GM19025 (cell line): Measurements from ENCODE around the gene TADA1.
A peak's percentile ranks its signal among the peaks of the same experiment; 100 is the strongest.
"Not testable (repeated sequence)": the region's sequence is repeated elsewhere in the genome, so short reads cannot be mapped to it uniquely, and the experiment has no call there.

Experiments
- ATAC-seq: cut with Tn5 transposase; IDR thresholded peaks from one replicate; pipeline ENCODE4 v1.9.1; 2021; ENCODE audit warnings: mild to moderate bottlenecking, low read depth, moderate library complexity; ENCODE audit not compliant: unreplicated experiment

TADA1 gene

DNA sequence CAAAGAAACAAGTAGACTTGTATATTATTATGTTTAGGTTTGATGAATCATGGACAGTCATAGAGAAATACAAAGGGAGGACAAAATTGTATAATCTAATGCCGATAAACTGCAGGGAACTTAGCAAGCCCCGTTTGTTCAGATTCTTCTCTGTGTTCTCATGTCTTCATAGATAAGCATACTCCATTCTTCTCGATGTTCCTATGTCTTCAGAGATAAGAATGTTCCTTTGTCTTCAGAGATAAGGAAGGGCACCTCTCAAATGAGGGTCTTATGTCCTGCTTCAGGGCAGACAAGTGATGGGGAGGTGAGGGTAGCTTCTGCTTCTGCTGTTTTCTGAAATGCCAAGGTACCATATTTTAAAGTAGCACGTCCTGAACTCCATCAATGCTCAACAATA, 19.7 kb upstream of the TADA1 start:
- no peak for ATAC-seq

DNA sequence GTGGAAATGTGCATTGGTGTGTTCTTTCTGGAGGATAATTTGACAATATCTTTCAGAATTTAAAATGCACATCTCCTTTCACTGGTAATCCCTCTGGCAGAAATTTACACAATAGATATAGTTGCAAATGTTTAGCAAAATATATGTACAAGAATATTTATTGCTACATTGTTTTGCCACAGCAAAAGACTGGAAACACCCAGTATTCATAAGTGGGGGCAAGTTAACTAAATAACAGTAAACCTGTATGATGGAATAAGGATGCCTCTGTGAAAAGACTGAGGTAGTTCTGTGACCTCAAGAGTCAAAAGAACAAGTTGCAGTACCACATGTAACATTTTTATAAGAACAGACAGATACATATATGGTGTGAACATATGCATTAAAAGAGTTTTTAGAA, 13.7 kb upstream of the TADA1 start:
- ATAC-seq = no peak

DNA sequence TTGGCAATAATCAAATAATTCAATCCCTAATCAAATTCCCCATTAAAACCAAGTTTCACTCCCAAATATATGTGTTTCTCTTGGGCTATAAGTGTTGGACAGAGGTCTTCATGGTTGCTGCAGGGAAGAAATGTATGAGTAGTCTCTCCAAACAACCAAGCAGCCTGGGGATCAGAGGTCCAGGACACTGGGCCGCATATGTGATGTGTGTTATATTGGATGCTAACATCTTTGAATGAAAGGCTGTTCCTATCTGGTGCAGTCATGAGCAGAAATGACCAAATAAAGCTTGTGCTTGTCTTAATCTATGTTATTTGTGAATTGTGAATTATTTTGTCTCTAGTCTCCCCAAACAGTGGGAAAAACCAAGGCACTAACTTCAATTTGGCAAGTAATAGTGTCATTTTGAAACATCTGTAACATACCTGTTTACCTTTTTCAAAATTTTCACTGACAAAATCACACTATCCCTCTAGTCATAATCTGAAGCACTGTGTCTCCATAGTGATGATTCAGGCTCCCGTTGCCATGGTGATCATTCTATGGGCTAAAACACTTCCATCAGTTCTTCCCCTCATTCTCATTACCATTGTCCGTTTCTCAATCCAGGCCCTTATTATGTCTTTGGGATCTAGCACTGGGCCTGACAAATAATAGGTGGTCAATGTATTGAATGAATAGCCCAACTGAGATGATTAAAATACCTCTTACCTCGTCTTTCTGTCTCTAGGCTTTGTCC, 12.5 kb upstream of the TADA1 start:
- ATAC-seq = no peak

DNA sequence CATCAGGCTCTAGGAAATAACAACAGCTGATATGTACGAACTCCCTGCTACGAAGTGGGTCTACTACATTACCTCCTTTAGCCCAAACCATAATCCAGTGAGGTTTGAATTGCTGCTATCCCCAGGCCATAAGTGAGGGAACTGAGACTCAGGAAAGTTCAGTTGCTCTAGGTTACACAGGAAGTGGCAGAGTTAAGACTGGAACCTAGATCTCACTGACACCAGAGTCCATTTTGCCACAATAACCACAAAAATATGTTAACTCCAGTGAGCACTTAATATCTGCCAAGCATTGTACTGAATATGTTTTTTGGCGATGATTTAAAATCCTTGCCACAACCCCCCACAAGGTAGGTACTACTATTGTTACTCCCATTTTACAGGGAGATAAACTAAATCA, 8.9 kb upstream of the TADA1 start:
- no peak for ATAC-seq

DNA sequence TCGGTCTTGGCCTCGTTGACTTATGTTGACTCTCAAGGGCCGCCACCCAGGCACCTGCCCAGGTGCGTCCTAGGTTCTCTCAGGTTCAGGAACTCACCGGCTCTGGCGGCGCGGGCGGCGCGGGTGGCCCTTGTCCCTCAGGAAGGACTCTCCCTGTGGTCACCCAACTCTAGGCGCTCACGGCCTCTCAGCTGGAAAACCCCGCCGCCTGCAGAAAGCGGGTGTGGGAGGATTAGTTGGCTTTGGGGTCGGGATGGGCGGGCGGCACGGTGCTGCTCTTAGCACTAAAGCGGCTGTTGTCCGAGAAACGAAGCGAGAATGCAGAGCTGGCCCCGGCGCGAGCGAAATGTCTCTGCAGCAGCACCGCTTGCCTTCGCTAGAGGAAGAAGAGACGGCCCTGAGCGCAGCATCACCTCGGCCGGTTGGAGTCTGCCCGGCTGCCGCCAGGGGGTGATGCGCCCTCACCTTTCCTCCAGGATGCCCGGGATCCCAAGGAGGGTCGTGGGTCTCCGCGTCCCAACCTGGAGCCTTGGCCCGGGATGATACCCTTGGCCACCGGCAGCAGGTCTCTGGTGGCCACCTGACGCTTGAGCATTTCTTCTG, 8.1 kb upstream of the TADA1 start:
- no peak for ATAC-seq

DNA sequence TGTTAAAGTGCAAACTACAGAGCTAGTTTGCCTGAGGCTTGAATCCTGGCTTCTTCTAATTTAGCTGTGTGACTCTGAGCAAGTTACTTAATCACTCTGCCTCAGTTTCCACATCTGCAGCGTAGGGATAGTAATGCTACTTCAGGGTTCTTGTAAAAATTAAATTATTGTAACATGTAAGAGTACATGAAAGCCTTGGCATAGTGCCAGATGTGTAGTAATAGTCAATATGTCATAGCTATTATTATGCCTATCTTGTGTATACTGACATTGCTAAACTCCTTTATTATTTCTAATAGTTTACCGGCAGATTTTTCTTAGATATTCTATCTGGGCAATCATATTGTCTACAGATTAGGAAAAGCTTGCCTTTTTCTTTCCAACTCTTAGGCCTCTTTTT, 6.8 kb upstream of the TADA1 start:
- ATAC-seq = no peak

DNA sequence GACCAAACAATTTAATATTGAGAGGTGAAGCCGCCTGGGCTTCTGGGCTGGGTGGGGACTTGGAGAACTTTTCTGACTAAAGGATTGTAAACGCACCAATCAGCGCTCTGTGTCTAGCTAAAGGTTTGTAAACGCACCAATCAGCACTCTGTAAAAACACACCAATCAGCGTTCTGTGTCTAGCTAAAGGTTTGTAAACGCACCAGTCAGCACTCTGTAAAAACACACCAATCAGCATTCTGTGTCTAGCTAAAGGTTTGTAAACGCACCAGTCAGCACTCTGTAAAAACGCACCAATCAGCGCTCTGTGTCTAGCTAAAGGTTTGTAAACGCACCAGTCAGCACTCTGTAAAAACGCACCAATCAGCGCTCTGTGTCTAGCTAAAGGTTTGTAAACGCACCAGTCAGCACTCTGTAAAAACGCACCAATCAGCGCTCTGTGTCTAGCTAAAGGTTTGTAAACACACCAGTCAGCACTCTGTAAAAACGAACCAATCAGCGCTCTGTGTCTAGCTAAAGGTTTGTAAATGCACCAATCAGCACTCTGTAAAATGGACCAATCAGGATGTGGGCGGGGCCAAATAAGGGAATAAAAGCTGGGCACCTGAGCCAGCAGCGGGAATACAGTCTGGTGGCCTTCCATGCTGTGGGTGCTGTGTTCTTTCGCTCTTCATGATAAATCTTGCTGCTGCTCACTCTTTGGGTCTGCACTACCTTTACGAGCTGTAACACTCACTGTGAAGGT, 2.3 kb upstream of the TADA1 start:
- not testable (repeated sequence) for ATAC-seq

DNA sequence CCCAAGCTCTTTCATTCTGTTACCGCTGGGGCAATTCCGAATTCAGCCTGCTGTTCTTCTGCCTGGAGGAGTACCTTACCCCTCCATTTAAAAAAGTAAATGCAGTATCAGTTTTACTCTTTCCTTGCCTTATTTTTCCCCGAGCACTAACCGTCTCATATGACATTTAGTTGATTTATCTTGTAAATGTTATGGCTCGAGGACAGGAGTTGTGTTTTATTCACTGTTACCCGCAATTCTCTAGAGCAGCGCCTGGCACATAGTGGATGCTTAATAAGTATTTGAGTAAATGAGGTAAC, 425 bp upstream of the TADA1 start:
- peak; percentile 1 for ATAC-seq

DNA sequence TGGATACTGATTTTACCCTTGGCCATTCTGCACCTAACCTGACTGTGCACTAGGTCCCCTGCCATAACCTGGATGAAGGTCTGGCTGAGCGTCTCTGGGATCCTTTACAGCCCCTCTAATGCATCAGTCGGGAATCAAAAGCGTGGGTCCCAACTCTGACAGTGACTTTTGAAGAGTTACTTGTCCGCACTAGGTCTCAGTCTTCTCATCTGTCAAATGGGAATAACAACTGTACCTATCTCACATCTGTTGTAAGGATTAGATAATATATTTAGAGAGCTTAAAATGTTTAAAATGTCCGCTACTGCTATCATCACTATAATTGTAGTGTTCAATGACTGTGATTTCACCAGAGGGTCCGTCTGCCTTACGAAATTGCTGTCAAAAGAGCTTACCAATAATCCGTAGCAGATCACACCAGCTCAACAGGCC, 746 bp downstream of the TADA1 start:
- no peak for ATAC-seq

DNA sequence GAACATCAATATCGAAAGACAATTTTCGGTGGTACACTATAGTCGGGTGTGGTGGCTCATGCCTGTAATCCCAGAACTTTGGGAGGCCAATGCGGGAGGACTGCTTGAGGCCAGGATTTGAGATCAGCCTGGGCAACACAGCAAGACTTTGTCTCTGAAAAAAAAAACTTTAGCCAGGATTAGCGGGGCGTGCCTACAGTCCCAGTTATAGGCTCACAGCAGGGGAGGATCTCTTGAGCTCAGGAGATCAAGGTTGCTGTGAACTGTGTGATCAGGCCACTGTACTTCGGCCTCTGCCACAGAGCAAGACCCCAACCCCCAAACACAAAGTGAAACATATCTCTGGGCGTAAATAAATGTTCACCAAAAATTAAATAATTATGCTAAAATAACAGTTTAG, 1.6 kb downstream of the TADA1 start:
- ATAC-seq = no peak

DNA sequence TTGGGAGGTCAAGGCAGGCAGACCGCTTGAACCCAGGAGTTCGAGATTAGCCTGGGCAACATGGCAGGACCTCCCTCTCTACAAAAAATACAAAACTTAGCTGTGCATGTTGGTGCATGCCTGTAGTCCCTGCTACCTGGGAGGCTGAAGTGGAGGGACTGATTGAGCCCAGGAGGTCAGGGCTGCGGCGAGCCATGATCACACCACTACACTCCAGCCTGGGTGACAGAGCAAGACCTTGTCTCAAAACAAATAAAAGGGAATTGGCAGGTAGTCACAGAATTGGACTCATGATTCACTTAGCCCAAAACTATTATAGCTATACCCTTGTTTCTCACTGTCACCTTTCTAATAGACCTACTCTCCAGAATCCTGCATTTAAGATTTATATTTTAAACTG, 5.5 kb downstream of the TADA1 start:
- no peak for ATAC-seq

DNA sequence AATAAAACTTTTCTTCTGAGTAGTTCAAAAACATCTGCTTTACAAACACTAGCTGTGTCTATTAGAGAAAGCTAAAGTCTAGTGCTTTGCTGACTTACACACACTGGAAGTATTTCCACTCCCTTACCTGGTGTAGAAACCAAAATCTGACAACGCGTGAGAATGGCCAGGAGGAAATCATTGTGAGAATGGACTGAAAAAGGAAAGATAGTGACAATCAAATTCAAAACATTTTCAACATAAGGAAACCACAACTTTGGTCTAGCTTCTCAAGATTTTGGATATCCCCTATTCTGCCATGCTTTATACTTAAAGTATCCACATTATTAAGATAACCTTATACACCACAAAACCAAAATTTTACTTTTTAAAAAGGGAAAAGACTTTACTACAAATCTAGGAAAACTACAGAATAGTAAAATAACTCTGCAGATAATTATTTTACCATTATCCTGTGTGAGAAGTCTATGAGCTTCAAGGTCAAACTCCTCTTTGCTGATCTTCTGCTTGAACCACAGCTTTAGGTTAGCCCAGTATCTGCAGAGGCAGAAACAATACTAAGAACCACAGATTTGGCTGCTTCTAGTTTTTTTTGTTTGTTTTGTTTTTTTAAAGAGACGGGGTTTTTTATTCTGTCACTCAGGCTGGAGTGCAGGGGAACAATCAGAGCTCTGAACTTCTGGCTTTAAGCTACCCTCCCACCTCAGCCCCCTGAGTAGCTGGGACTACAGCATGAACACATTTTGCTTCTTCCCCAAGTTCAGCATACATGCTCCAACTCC, 6.6 kb downstream of the TADA1 start:
- no peak for ATAC-seq

DNA sequence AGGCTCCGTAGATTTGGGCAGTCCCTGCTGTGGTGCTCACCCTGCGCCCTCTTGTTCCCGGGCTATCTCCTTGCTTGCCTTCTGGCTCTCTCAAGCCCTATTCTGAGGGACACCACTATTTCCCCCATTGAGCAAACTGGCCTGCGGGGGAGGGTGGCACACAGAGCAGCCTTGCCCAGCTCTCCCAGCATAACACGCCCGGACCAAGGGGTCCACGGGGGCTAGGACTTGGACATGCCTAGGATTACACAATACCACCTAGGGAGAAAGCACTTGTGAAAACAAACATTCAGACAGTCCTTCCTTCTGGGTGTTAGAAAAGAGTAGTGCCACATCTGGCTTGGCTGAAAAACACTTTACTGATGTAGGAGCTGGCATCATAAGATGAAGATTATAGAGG, 7.4 kb downstream of the TADA1 start:
- ATAC-seq = no peak

DNA sequence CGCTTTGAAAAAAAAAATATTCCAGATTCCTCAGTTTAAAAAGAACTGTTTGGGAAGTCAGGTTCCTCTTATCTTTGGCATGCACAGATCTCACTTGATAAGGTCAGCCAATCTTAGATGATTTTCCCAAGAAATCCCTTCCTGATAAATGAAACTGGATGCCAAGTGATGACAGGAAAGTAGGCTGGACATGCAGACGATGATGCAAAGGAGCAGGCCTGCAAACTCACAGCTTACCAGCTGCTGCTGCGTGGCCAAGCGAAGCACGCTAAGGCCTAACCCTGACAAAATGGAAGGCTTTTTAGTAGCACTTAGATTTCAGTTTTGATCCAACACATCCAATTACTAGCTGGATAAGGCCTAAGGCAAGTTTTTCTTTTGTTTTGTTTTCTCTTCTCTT, 10.1 kb downstream of the TADA1 start:
- no peak for ATAC-seq

DNA sequence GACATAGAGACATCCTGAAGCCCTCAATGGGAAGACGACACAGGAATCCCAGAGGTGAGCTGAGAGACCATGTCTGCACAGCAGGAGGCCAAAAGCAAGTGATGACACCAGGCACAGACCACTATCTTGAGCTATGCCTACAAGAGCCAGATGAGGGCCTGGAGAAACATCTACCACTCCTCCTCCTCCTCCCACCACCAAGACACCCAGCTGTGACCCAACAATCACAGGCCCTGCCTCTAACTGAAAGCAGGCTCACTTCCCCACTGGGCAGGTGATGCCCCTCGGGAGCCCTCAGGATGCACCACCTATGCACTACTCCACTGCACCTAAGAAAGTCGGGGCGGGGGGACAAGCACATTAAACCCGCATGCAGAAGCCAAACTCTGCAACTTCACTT, 16.5 kb downstream of the TADA1 start:
- ATAC-seq = no peak

DNA sequence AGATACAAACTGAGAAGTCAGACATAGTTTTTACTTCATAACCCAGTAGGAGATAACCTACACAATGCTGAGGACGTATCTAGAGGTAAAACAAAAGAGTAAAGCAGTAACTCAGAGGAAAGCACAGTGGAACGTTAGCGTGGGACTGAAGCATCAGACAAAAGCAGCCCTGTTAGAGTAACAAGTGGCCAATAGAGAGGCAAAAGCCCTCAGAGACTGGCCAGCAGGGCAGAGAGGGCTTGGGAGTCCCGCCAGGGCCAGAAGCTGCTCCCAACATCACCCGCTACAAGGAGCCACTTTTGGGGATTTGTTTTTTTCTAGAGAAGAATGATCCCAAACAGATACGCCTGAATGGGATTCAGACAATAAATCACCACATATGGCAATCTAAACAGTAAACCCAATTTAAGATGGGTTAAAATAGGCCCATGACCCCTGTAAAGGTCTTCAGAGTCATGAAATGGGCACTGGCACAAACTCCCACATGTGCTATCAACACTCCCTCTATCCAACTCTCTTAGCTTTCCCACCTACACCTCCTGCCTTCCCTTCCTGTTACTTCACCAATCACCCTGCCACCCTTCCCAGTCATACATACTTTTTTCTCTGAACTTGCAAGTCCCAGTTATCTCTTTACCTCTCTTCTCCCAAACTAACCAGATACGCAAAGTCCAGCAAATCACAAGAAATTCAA, 17.2 kb downstream of the TADA1 start:
- ATAC-seq = no peak

DNA sequence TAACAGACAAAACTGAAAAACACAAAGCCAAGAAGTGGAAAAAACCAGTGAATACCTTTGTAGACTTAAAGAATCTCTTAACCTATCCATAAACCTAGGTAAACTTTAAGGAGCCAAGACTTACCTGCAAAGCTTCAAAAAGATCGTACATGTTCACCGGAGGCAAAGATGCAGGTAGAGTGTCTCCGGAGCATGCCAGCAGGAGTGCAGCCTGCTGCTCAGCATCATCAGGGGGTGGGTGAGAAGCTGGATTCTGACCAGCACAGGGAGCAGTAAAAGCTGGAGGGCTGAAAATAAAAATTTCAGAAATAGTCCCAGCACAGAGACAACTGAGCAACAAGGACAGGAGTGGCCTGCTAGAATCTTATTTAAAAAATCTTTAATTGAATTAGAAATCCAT, 18.1 kb downstream of the TADA1 start:
- no peak for ATAC-seq

DNA sequence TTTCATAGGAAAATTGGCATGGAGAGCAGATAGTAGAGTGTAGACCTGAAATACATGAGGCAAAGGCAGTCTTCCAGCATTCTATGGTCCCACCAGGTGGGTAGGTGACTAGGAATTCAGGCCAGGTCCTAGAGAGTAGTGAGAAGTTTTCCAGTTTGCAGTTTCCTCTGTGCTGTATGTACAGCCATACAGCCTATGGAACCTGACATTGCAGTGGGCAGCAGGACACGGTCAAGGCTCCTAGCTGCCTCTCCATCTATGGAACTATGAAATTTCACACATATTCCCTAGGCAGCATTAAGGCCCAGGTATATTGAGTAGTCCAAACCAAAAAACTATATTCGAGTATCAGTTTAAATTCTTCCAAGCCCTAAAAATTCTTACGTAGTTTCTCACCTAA, 20.5 kb downstream of the TADA1 start:
- no peak for ATAC-seq

DNA sequence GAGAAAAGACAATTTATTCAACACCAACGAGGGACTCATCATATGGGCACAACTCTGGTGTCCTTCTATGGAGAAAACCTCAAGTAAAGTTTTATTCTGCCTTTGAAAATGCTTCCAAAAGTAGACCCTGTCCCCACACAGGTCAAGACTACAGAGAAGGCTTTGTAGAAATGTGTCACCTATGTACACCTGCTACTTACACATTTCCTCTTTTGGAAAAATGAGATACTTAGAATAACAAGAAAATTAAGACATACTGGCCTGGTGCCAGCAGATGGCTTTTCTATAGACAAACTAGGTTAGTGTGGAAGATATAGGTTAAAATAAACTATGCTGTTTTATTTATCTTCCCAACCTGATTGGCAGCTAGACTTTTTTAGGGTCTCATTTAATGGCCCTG, 23.1 kb downstream of the TADA1 start:
- ATAC-seq = no peak

DNA sequence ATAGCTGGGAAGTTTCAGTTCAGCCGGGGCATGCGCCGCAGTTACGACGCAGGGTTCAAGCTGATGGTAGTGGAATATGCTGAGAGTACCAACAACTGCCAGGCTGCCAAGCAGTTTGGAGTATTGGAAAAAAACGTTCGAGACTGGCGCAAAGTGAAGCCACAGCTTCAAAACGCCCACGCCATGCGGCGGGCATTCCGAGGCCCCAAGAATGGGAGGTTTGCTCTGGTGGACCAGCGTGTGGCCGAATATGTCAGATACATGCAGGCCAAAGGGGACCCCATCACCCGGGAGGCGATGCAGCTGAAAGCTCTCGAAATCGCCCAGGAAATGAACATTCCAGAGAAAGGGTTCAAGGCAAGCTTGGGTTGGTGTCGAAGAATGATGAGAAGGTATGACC, 26.9 kb downstream of the TADA1 start:
- ATAC-seq = no peak

DNA sequence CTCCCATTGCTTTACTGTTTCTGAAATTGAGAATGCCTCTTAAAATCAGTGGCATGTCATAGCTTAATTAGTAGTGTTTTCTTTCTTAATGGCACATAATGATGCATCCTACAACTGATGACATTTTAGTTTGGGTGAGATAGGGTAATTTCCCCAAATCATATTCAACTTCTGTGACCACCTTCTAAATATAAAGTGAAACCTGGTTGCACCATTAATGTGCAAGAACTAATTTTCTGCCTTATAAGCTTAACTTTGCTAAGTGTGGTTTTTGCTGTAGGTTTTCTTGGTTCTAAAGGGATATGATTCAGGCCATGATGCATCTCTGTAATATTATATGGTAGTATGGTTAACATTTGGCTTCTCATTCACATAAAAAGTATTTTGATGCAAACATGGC, 27.9 kb downstream of the TADA1 start:
- ATAC-seq = no peak
